GM23248 (cell line): ENCODE data around the gene CISH. TPM values are rescaled to one million over a fixed set of nuclear protein-coding genes. Genes with fewer than 3 reads are reported as not detected.

ENCODE experiments used
- DNase-seq: peaks from one replicate; pipeline ENCODE4 v3.0.0-alpha.2; 2015
- H2AFZ ChIP-seq: fragments of 200-600 bp; sonication (generic); 2 replicates; pipeline ENCODE4 v1.6.1; 2016; ENCODE audit warnings: antibody characterized with exemption
- H3F3A ChIP-seq: fragments of 200-600 bp; sonication (generic); 2 replicates; pipeline ENCODE4 v1.6.1; 2016; ENCODE audit warnings: mild to moderate bottlenecking, antibody characterized with exemption, mixed run types; ENCODE audit not compliant: insufficient read depth
- H3K27ac ChIP-seq: fragments of 200-600 bp; sonication (generic); 2 replicates; pipeline ENCODE4 v1.5.1; 2016; ENCODE audit warnings: mild to moderate bottlenecking
- H3K27me3 ChIP-seq: fragments of 200-600 bp; sonication (generic); replicated peaks from 2 replicates; pipeline ENCODE4 v1.6.1; 2016; ENCODE audit warnings: mild to moderate bottlenecking; ENCODE audit not compliant: insufficient read depth
- H3K36me3 ChIP-seq: fragments of 200-600 bp; sonication (generic); 2 replicates; pipeline ENCODE4 v1.6.1; 2016; ENCODE audit warnings: low read depth, mild to moderate bottlenecking
- H3K4me1 ChIP-seq: fragments of 200-600 bp; sonication (generic); 2 replicates; pipeline ENCODE4 v1.6.1; 2016; ENCODE audit warnings: mild to moderate bottlenecking; ENCODE audit not compliant: insufficient read depth
- H3K4me2 ChIP-seq: fragments of 200-600 bp; sonication (generic); one replicate; pipeline ENCODE4 v1.6.1; 2016; ENCODE audit warnings: mild to moderate bottlenecking; ENCODE audit not compliant: unreplicated experiment
- H3K4me3 ChIP-seq: fragments of 200-600 bp; sonication (generic); 2 replicates; pipeline ENCODE4 v1.5.1; 2016; ENCODE audit warnings: mild to moderate bottlenecking
- H3K79me2 ChIP-seq: fragments of 200-600 bp; sonication (generic); 2 replicates; pipeline ENCODE4 v1.6.1; 2016; ENCODE audit warnings: mild to moderate bottlenecking; ENCODE audit not compliant: insufficient read depth
- H3K9ac ChIP-seq: fragments of 200-600 bp; sonication (generic); 2 replicates; pipeline ENCODE4 v1.6.1; 2016; ENCODE audit warnings: mild to moderate bottlenecking
- H3K9me2 ChIP-seq: fragments of 200-600 bp; sonication (generic); 2 replicates; pipeline ENCODE4 v1.6.1; 2016; ENCODE audit warnings: mixed run types, mild to moderate bottlenecking, moderate library complexity; ENCODE audit not compliant: insufficient read depth
- H3K9me3 ChIP-seq: fragments of 200-600 bp; sonication (generic); one replicate; pipeline ENCODE4 v1.6.1; 2017; ENCODE audit warnings: low read depth
- H4K20me1 ChIP-seq: fragments of 200-600 bp; sonication (generic); 2 replicates; pipeline ENCODE4 v1.6.0; 2016; ENCODE audit not compliant: insufficient read depth
- EZH2 ChIP-seq: fragments of 200-600 bp; sonication (generic); IDR thresholded peaks from 2 replicates; pipeline ENCODE4 v1.6.1; 2018; ENCODE audit warnings: antibody characterized with exemption, mild to moderate bottlenecking; ENCODE audit not compliant: insufficient read depth, poor library complexity, severe bottlenecking
- EZH2phosphoT487 ChIP-seq: fragments of 200-600 bp; sonication (generic); IDR thresholded peaks from 2 replicates; pipeline ENCODE4 v1.6.1; 2018; ENCODE audit warnings: antibody characterized with exemption, moderate library complexity, mild to moderate bottlenecking, low read depth; ENCODE audit not compliant: insufficient read depth
- WGBS, 2 experiments: methylation state at CpG; one replicate each; pipeline ENCODE4 v1.1.6; 2015 to 2017; ENCODE audit warnings: low lambda C conversion rate in 2 of 2, low coverage in 1 of 2; ENCODE audit errors: missing lambda C conversion rate in 2 of 2; 5-methylcytosine and 5-hydroxymethylcytosine counted together
- in situ Hi-C: fragments of 300-500 bp; cut with MboI; formaldehyde crosslinking; loops from 2 replicates; pipeline ENCODE4 v1.15.0; 2020
- polyA plus RNA-seq: library from polyadenylated mRNA; unstranded; fragments of >200 nt; fragmentation: Nextera tagmentation; extraction: Ambion mirVana; gene quantifications from 2 replicates; pipeline ENCODE4 v1.2.1, GENCODE V29; 2016
- total RNA-seq: library from RNA; depleted of rRNA; stranded (reverse); fragments of >200 nt; shearing (Covaris generic); gene quantifications from 2 replicates; pipeline ENCODE4 v1.2.3, GENCODE V29; 2014

The CISH gene
- total and polyA plus RNA-seq, 2 experiments from 2014 or later, result 1.1 to 1.6 TPM

DNA sequence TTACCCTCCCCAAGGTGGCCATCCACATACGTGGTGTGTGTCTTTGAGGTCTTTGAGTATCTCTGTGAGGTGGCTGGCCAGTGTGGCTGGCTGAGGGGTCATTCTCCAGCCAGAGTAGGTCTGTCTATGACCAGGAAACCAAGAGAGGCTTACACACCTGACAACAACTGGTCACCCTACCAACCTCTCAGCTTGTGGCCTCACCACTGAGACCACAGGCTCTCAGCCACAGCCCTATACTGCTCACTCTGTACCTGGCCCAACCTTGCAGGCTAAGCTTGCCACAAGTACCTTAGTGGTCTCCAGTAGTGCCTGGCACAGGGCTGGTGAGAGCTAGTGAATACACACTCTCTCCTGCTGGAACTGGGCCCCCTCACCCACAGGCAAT, 37.1 kb downstream of the CISH start:
- WGBS, 2 experiments, result 62 to 67% methylated on average over 1 of the region's 1 CpG
- no peak for DNase-seq
- Histone ChIP-seq H3K4me3 (no peak overlapping the region), H3K4me1 (peaks cover 11% of the 10 kb centered on the region; the same call in 1 of the 2 replicates), H3K9me2 (no peaks in the 10 kb centered on the region), H3K27me3 (no peaks in the 10 kb centered on the region), H3K9ac (no peak overlapping the region), H3K36me3 (no peaks in the 10 kb centered on the region), H3K79me2 (peaks cover 13% of the 10 kb centered on the region), H4K20me1 (no peaks in the 10 kb centered on the region), H3K4me2 (no peak overlapping the region), H2AFZ (no peak overlapping the region), H3K9me3 (no peaks in the 10 kb centered on the region), H3F3A (no peaks in the 10 kb centered on the region), H3K27ac (no peak overlapping the region)
- in situ Hi-C loops, result no loop called here
- TF ChIP-seq EZH2phosphoT487 (no peak), EZH2 (no peak)

DNA sequence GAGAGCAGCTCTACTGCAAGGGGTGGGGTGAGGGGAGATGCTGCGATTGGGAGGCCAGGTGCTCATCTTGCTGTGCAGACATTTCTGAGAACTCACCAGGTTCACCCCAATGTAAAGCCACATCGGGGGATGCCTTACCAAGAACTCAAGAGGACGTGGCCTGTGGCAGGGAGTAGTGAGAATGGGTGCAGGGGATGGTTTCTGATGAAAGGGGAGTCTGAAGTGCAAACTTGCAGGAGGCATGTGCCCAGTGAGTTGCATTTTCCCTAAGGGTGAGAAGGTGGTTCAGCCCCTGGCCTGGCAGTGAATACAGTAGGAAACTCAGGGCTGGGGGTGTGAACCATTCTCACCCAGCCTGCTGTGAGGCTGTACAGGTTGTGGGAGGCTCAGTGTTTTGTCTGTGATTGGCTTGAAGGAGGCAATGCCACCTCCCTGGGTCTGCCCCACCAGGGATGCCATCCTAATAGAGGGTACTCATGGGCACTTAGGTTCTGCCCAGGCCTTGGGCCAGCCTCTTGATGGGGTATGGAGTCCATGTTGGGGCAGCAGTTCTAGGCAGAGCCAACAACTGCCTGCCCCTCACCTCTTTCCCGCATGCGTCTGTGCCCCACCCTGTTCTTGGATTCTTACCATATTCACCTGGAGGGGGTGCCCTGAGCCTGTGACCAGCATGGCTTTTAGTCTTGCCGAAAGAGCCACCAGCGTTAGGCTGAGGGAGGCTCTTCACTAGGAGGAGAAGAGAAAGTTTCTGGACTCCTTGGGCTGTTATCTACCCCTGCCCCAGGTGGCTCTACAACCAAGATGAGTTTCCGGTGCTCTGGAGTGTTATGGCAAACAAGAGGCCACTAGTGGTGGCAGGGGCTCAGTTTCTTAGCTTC, 37.8 kb downstream of the CISH start:
- H3K9ac ChIP-seq, result no peak overlapping the region
- H3F3A ChIP-seq, result no peaks in the 10 kb centered on the region
- H3K79me2 ChIP-seq, result peaks cover 14% of the 10 kb centered on the region
- in situ Hi-C loops, result no loop called here
- H3K4me2 ChIP-seq, result no peak overlapping the region
- H3K4me1 ChIP-seq, result peaks cover 11% of the 10 kb centered on the region; the same call in 1 of the 2 replicates
- no peak overlapping the region for H3K27ac ChIP-seq
- no peaks in the 10 kb centered on the region for H4K20me1 ChIP-seq
- no peaks in the 10 kb centered on the region for H3K27me3 ChIP-seq
- no peak overlapping the region for H3K4me3 ChIP-seq
- WGBS, 2 experiments, result 86 to 87% methylated on average over 8 of the region's 8 CpGs
- H2AFZ ChIP-seq, result no peak overlapping the region
- no peaks in the 10 kb centered on the region for H3K9me2 ChIP-seq
- no peak for TF ChIP-seq EZH2phosphoT487
- TF ChIP-seq EZH2, result no peak
- H3K9me3 ChIP-seq, result no peaks in the 10 kb centered on the region
- DNase-seq, result no peak
- H3K36me3 ChIP-seq, result no peaks in the 10 kb centered on the region

DNA sequence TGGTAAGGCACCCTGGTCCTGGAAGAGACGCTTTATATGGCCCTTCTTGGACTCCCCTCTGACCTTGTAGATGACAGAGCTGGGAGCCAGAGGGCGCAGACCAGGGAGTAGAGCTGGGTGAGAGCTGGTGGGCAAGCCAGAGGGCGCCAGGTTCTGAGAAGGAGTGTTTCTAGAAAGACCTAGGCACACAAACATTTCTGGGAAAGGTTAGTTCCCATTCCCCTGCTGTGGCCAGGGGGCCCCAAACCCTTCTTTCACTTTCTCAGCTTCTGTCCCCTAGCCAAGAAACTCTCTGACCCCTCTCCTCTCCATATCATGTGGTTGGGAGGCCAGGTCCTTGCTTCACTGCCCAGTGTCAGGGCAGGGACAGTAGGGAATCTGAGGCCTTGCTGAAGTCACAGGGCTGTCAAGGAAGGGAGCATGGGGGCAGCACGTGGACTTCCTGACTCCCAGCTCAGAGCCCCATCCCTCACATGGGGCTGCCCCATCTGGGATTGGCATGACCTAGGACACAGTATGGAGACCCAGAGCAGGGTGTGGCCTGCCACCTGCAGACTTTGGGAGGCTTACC, 38.7 kb downstream of the CISH start:
- Histone ChIP-seq H3K9me2 (no peaks in the 10 kb centered on the region), H3K27ac (no peak overlapping the region), H3K9me3 (no peaks in the 10 kb centered on the region), H3K79me2 (peaks cover 14% of the 10 kb centered on the region), H4K20me1 (no peaks in the 10 kb centered on the region), H3K4me1 (peaks cover 11% of the 10 kb centered on the region; the same call in 1 of the 2 replicates), H3K27me3 (no peaks in the 10 kb centered on the region), H3K4me3 (no peak overlapping the region), H3K4me2 (no peak overlapping the region), H2AFZ (no peak overlapping the region), H3K9ac (no peak overlapping the region), H3F3A (0 out of 2 replicates have a peak, but pooled peaks cover 5% of the 10 kb centered on the region), H3K36me3 (no peaks in the 10 kb centered on the region)
- in situ Hi-C loops, result no loop called here
- DNase-seq, result no peak
- 87 to 93% methylated on average over 4 of the region's 4 CpGs for WGBS, 2 experiments
- TF ChIP-seq EZH2phosphoT487 (no peak), EZH2 (no peak)

DNA sequence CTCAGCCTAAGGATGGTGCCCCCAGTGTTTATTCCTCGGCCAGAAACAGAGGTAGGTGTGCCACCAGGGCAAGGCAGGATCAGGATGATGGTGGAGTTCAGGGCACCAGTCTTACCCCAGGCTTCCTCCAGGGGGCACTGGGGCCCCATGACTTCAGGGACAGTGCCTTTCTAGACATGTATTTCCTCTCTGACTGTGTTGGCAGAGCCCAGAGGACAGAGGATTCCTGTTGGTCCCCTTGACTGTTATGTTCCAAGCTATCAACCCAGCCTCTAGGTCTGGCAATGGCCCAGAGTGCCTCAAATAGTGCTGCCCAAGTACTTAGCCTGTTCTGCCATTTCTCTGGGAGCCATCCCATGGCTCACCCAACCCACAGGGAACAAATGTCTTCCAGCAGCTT, 39.4 kb downstream of the CISH start:
- no peaks in the 10 kb centered on the region for H3K9me3 ChIP-seq
- peak; percentile 84 for DNase-seq
- in situ Hi-C loops, result no loop called here
- no peaks in the 10 kb centered on the region for H3K27me3 ChIP-seq
- H3K36me3 ChIP-seq, result no peaks in the 10 kb centered on the region
- H3F3A ChIP-seq, result 0 out of 2 replicates have a peak, but pooled peaks cover 5% of the 10 kb centered on the region
- no peaks in the 10 kb centered on the region for H4K20me1 ChIP-seq
- no peak overlapping the region for H3K9ac ChIP-seq
- no peak overlapping the region for H2AFZ ChIP-seq
- no peak overlapping the region for H3K4me2 ChIP-seq
- no peak overlapping the region for H3K27ac ChIP-seq
- H3K79me2 ChIP-seq, result peaks cover 14% of the 10 kb centered on the region
- peaks cover 11% of the 10 kb centered on the region; the same call in 1 of the 2 replicates for H3K4me1 ChIP-seq
- no peak overlapping the region for H3K4me3 ChIP-seq
- TF ChIP-seq EZH2phosphoT487 (no peak), EZH2 (no peak)
- no peaks in the 10 kb centered on the region for H3K9me2 ChIP-seq
- 0 to 9% methylated on average over 1 of the region's 1 CpG for WGBS, 2 experiments
